ENCODE measurements around the gene DNAJC6. TPM values are rescaled to one million over a fixed set of nuclear protein-coding genes. Genes with fewer than 3 reads are reported as not detected.

Gene DNAJC6
- total RNA-seq, 1 donor from 2014 or later: 3.6 TPM

DNA sequence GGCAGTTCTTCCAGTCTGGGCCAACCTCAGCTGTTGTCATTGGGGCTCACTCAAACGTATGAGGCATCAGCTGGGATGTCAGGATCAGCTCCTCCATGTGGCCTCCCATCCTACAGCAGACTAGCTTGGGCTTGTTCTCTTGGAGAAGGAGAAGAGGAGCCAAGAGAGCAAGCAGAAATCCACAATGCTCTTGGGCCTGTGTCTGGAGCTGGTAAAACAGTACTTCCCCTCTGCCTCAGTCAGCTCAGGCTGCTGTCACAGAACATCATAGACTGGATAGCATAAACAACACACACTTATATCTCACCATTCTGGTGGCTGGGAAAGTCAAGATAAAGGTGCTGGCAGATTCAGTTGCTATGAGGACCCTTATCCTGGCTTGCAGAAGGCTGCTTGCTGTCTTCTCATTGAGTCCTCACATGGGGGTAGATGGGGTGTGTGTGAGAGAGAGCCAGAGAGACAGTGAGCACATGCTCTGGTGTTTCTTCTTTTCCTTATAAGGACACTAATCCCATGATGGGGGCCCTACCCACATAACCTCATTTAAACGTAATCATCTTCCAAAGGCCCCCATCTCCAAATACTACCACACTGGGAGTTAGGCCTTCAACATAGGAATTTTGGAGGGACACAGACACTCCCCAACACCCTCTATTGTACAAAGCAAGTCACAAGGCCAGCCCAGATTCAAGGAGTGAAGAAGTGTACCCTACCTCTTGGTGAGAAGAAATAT is 16.3 kb upstream of the DNAJC6 start:
- DNase-seq (ENCODE audit: low read depth in 2 of 2): no peak

DNA sequence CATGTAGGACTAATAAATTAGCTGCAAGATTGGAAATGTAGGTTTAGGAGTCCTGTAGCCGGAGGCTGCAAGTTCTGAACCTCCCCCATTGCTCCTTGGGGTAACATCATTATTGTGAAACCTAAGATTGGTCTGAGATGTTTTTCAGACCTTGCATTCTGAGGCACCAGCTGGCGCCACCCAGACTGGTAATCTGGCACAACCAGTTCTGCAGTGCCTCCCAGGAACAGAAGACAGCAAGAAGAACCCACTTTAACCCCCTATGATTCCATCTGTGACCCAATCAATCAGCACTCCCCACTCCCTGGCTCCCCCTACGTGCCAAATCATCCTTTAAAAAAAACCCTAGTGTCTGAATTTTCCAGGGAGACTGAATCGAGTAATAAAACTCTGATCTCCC is 11.6 kb upstream of the DNAJC6 start:
- no peak for DNase-seq (ENCODE audit: low read depth in 2 of 2)

DNA sequence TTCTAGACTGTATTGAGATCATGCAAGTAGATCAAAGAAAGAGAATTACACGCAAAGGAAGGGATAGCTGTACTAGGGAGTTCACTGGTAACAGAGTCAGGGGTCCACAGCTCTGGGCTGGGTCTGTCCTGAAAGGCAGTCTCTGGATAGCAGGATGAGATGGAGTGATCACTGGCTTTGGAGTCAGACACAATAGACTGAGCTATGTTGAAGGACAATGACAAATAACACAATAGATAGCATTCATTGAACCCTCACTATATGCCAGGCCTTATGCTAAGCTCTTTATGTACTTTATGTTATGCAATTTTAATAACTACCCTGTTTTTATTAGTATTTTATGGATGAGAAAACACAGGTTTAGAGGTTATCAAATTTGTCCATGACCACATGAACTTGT is 10.0 kb upstream of the DNAJC6 start:
- no peak for DNase-seq (ENCODE audit: low read depth in 2 of 2)

DNA sequence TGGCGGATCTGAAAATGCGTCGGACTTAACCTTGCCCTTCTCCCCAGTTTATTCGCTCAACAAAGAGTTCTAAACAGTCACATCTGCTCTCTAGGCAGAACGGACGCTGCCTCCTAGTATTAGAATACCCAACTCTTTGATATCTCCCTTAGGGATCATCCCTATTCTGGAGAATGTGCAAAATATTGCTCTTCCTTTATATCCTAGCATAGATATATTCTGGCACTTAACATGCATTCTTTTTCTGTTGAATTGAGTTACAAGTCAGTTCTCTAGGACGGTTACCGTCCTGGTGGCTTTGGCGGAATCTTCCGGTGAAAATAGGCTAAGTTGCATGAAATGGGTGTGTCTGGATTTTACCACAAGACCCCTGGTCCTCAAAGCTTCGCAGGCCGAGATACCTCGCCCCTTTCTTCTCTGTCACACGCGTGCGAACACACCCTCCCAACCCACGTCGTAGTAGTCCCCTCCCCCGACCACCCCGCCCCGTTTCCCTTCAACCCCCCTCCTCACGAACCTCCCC is 501 bp upstream of the DNAJC6 start:
- DNase-seq (ENCODE audit: low read depth in 2 of 2): no peak

DNA sequence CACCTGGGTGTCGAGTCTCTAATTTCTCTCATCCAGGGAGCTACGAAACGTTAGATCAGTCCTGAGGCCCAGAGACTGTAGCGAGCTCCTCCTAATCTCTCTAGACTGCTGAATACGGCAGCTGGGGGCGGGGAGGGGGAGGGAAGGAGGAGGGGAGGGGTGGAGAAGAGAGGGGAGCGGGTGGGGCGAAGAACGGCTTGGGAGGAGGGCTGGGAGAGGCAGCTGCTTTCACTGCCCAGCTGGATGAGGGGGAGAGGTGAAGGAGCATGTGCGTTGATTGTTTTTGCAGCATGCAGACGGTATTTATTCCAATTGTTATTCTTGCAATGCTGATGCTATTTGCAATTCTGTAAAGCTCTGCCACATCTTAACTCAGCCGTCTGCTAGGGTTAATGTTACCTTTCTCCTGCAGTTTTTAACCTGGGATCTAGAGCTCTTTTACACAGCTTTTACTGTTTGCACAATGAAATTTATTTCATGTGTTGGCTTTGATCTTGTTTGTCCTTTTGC is 790 bp downstream of the DNAJC6 start:
- no peak for DNase-seq (ENCODE audit: low read depth in 2 of 2)

DNA sequence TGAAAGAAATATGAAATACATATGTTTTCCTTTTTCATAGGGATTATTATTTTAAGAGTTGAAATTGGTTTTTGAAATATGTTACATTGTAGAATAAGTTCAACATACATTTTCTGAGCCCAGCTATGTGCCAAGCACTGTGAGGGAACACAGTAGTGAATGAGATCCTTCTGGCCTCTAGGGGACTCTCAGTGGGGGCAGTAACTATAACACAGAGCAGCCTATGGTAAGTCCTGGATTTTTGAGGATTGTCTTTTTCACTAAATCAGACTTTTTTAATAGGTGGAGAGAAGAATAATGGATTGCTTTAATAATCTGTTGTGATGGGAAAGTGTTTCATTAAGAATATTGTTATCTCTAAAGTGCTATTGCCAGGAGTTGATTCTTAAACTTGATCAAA is 2.4 kb downstream of the DNAJC6 start:
- no peak for DNase-seq (ENCODE audit: low read depth in 2 of 2)

DNA sequence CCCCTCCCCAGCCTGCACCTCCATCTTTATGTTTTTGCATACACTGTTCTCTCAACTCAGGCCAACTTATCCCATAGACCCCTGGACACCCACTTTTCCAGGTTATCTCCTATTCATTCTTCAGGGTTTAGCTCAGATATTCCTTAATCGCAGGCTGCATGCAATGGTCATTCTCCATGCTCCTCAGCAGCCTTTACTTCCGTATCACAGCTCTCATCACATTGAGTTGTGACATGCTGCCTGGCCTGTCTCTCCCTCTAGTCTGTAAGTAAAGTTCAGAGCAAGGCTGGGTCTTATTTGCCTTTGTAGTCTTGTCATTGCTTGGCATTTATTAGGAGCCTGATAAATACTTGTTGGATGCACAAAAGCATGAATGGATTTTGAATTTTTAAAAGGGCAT is 6.9 kb downstream of the DNAJC6 start:
- DNase-seq (ENCODE audit: low read depth in 2 of 2): no peak

DNA sequence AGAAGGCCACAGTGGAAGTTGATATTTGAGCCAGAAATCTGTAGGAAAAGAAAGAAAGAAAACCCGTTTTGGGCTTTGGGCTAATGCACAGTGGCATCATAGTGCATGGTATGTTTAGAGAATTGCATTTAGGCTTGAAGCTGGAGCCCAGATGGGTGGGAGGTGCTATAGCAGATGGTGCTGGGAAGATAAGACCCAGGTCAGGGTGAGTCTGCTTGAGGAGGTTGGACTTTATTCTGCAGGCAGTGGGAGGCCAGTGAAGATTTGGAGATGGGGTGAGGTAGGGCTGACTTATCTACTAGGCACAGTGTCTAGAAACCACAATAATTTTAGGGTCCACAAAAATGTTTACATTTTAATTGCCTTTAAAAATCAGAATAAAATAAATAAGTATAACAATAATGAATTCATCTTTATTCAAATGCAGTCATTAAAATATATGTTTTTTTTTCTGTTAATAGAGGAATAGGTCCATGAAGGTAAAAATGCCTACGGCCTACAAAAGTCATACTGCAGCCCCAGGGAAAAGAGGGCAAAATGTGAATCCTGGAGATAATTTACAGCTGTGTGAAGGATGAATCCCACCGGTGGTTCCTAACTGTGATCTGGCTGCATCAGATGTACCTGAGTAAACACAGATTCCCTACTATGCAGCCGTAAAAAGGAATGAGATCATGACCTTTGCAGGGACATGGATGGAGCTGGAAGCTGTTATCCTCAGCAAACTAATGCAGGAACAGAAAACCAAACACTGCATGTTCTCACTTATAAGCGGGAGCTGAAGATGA is 8.7 kb downstream of the DNAJC6 start:
- DNase-seq (ENCODE audit: low read depth in 2 of 2): no peak

DNA sequence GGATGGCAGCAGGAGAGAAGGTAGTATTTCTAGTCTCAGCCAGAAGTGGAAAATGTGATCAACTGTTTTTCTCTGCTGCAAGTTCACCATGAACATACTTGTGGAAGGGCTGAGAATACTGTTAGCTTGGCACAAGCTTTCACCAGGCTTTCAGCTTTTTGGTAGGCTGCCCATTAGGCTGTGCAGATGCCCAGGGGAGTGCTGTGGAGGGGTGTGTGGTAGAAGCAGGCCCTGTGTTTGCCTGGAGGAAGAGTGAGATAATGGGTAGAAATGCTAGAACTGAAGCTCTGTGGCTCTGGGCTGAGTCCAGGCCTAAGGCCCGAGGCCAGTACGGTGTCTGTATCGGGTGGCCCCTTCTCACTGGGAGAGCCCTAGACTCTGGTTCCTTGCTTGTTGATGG is 9.8 kb downstream of the DNAJC6 start:
- no peak for DNase-seq (ENCODE audit: low read depth in 2 of 2)

DNA sequence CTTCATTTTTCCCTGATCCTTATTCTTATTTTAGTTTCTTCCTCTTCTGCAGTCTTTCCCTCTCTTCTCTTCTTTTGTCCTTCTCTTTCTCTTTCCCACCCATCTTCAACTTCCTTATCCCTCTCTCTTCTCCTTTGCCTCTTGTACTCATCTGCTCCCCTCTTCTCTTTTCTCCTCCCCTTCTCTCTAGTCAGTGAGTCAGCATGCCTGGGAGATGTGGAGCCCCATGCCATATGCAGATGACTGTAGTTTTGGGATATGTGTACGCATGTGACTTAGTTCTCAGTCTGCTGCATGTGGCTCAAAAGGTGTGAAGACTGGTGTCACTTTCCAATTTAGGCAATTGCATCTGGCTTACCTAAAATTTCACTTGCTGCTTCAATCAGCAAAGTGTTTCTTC is 10.4 kb downstream of the DNAJC6 start:
- DNase-seq (ENCODE audit: low read depth in 2 of 2): no peak

DNA sequence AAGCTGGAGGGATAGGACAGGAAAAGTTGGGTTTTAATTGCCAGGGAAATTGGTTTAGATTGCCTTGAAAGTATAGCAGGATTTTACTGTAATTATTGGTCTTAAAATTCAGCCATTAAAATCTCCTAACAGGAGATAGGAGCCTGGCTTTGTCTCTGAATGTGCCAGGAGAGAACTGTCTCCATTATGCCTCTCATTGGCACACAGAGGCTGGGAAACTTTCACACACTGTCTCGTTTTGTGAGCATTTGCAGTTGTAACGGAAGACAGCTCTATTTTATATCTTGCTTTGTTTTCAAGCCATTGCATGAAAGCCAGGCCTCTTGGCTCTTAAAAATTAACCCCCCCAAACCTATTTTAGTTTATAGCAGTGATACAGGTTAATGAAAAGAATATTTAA is 12.5 kb downstream of the DNAJC6 start:
- DNase-seq (ENCODE audit: low read depth in 2 of 2): no peak

DNA sequence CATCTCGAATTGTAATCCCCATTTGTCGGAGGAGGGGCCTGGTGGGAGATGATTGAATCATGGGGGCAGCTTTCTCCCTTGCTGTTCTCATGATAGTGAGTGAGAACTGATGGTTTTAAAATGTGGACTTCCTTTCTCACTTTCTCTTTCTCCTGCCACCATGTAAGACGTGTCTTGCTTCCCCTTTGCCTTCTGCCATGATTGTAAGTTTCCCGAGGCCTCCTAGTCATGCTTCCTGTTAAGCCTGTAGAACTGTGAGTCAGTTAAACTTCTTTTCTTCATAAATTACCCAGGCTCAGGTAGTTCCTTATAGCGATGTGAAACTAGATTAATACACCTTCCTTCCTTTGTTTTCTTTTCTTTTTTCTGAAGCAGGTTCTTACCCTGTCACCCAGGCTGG is 13.9 kb downstream of the DNAJC6 start:
- DNase-seq (ENCODE audit: low read depth in 2 of 2): no peak

DNA sequence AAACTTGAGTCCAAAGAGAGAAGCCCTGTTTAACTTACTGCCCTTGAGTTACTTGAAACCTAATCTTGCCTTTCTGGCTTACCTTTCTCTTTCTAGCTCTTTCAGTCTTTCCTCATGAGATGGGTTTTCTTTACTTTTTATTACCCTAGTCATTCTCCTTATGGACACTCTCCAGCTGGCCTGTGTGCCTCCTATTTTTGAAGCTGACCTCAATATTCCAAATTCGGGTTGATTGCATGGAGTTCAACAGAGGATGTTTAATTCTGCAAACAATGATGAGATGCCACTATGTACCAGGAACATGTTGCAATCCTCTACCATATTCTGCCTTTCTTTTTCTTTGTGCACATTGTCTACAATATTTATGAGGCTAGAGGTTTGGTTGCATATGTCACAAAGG is 20.7 kb downstream of the DNAJC6 start:
- DNase-seq (ENCODE audit: low read depth in 2 of 2): no peak

DNA sequence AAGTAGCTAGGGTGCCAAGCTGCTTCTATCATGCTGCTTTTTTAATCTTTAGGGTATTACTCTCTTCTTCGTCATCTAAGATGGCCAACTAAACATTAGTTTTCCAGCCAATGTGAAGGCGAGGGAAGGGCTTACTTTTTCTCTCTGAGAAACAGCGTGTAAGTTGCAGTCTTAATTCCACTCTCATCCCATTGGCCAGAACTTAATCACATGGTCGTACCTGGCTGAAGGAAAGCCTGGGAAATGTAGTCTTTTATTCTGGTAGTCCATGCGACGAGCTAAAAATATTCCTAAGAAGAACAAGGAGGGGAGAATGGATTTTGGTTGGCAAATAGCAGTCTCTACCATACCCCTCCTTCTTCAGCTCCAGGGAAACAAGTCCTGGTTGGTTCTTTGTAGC is 21.5 kb downstream of the DNAJC6 start:
- no peak for DNase-seq (ENCODE audit: low read depth in 2 of 2)

DNA sequence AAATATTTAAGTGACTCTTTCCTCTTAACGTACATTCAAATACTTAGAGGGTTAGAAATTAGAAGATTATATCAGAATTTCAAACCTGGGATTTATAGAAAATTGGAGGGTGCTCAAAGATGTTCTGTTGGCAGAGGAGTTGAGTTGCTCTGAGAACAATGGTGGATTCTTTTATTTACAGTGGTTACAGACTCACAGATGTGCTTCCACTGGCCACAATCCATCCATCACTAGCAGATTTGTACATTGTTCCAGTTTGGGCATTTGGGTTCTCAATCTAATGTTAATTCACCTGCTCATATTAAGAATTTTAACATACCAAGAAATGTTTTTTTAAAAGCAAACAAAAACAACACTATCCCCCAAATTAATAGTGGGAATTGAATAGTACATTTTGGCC is 23.5 kb downstream of the DNAJC6 start:
- no peak for DNase-seq (ENCODE audit: low read depth in 2 of 2)

DNA sequence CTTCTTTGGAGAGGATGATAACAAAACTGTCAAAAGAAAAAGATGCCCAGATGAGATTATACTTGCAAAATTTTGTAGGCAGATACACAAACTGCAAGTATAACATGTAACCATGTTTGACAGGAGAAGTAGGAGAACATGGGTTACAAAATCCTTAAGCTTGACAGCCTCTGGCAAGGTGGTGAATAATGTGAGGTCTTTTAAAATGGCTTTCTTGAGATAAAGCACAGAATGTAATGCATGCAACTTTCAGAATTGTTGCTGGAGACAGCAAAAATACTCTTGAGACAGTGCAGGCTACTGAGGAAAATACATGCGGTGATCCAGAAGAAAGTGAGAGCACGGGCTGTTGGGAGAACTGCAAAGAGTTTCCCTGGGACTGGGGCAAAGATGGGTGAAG is 24.7 kb downstream of the DNAJC6 start:
- DNase-seq (ENCODE audit: low read depth in 2 of 2): no peak

DNA sequence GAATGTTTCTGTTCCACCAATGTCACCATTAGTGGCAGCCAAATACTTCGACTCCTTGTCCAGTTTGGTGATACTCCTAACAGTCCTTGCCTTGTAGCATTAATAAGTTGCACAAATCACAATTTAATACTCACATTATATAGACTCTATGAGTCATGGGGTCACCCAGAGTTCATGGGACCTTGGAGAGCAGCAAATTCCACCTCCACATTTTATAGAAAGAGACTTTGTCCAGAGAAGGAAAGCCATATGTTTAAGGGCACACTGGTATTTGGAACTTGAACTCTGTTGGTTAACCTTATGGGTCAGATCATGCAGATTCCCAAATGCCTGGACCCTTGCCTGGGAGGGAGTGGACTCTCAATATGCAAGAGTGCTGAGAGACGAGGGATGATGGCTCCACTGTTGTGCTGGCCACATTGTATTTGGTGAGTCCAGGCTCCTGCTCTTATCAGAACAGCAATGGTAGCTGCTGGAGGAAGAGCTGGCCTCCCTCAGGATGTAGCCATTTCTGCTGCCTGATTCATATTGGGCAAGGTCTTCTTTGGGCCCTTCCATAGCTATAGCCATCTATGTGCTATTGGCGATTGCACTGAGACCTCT is 30.6 kb downstream of the DNAJC6 start:
- peak in 1 of 2 donors; percentile 23 for DNase-seq (ENCODE audit: low read depth in 2 of 2)

DNA sequence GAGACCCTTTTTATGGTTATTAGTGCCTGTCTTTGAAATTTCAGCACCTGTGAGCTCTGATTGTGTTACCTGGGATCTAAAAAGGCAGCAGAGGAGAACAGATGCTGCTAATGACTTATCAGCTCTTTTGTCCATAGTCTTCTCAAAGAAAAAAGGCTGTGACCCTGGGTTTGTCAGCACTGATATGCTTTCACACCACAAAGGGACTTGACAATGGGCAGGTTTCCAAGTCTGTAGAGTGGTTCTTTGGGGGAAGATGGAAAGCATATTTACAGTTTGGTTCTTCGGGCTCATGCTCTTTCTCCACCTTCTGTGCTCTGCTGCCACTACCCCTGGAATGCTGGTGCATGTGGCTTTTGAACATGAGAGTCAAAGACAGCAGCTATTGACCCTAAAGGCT is 32.0 kb downstream of the DNAJC6 start:
- DNase-seq (ENCODE audit: low read depth in 2 of 2): no peak

DNA sequence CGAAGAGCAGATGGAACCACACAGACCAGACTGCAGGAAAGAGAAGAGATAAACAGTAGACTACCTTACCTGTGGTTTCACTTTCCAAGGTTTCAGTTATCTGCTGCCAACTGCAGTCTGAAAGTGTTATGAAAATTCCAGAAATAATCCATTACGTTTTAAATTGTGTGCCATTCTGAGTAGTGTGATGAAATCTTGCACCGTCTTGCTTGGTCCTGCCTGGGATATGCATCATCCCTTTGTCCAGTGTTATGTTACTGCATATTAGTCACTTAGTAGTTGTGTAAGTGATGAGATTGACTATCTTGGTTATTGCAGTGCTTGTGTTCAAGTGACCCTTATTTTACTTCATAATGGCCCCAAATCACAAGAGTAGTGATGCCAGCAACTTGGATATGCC is 33.9 kb downstream of the DNAJC6 start:
- no peak for DNase-seq (ENCODE audit: low read depth in 2 of 2)

DNA sequence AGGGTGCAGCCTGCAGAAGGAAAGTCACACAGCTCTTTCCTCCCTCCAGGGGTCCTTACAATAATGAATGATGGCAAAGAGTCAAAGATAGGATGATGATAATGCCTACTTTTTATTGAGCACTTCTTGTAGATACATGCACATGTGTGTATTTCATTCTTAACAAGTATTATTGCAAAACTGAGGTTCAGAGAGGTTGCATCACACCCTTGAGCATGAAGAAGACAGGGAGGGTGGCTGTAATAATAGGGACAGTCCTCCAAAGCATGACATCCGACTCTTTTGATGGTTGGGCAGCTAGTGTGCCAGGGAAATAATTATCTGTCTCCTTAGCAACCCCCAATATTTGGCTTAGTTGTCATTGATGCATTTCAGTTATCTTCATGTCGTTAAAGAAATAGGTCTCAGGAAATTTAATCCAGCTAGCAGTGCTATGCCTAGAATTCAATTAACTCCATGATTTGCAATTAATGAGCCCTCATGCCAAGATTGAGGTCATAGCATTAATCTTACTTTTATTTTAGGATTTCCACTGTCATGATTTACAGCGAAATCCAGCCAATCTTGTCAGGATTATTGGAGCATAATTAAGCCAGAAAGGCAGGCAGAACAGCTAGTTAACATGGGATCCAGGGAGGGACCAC is 35.0 kb downstream of the DNAJC6 start:
- DNase-seq (ENCODE audit: low read depth in 2 of 2): no peak

DNA sequence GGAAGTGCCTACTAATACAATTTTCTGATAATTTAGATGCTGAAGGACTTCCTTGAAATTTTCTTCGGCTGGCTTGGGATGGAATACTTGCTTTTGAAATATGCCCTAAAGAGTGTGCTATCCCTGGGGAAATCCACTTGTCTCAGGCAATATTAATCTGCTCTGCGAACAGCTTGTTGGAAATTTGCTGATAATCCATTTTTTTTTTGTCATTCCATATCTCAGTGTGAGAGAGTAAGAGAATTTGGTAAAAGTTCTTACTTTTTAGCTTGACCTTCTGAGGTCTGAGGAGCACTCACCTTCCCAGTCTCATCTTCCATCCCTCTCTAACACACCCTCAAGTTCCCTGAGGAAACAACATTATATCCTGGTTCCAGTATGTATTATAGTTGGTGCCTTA is 36.8 kb downstream of the DNAJC6 start:
- no peak for DNase-seq (ENCODE audit: low read depth in 2 of 2)

All from dermis microvascular lymphatic vessel endothelial cell (primary cell).